ENCODE results near the gene EMILIN1.

The EMILIN1 gene

GRCh38 chr2:27078267-27079194, at the start of gene EMILIN1:
Gene EMILIN1, plus strand, starts transcription at chr2:27078615. Its CDS starts 451 bp downstream, at chr2:27079066.
- peak; percentile 90 for DNase-seq (ENCODE audit: low read depth)

- no peak for DNase-seq (ENCODE audit: low read depth)
Observed at GRCh38 chr2:27029051-27029450, 49.4 kb upstream of the EMILIN1 start.

- DNase-seq (ENCODE audit: low read depth) = peak; percentile 44
Observed at GRCh38 chr2:27032495-27033252, 45.7 kb upstream of the EMILIN1 start, which contains the start of gene TMEM214. Gene TMEM214, plus strand, starts transcription at chr2:27032965. Its CDS starts 51 bp downstream, at chr2:27033016.

- no peak for DNase-seq (ENCODE audit: low read depth)
Observed at GRCh38 chr2:27033253-27033852, 45.1 kb upstream of the EMILIN1 start.

GRCh38 chr2:27038012-27038411, 40.4 kb upstream of the EMILIN1 start:
- DNase-seq (ENCODE audit: low read depth) = no peak

- DNase-seq (ENCODE audit: low read depth) = no peak
Observed at GRCh38 chr2:27038631-27039339, 39.6 kb upstream of the EMILIN1 start.

GRCh38 chr2:27039426-27039825, 39.0 kb upstream of the EMILIN1 start:
- DNase-seq (ENCODE audit: low read depth) = no peak

GRCh38 chr2:27039871-27040270, 38.5 kb upstream of the EMILIN1 start:
- no peak for DNase-seq (ENCODE audit: low read depth)

GRCh38 chr2:27040282-27040681, 38.1 kb upstream of the EMILIN1 start:
- no peak for DNase-seq (ENCODE audit: low read depth)

GRCh38 chr2:27041752-27042151, 36.7 kb upstream of the EMILIN1 start:
- DNase-seq (ENCODE audit: low read depth) = no peak

- no peak for DNase-seq (ENCODE audit: low read depth)
Observed at GRCh38 chr2:27042159-27042661, 36.2 kb upstream of the EMILIN1 start.

GRCh38 chr2:27042985-27043634, 35.3 kb upstream of the EMILIN1 start:
- DNase-seq (ENCODE audit: low read depth) = peak; percentile 24

GRCh38 chr2:27049422-27050280, 28.8 kb upstream of the EMILIN1 start:
- DNase-seq (ENCODE audit: low read depth) = no peak

GRCh38 chr2:27050281-27050995, 28.0 kb upstream of the EMILIN1 start:
- no peak for DNase-seq (ENCODE audit: low read depth)

- peak; percentile 84 for DNase-seq (ENCODE audit: low read depth)
Observed at GRCh38 chr2:27050996-27051901, 27.2 kb upstream of the EMILIN1 start, which contains the start of gene AGBL5. Gene AGBL5, plus strand, starts transcription at chr2:27051668. Its CDS starts 1,291 bp downstream, at chr2:27052959.

GRCh38 chr2:27051902-27052645, 26.3 kb upstream of the EMILIN1 start:
- no peak for DNase-seq (ENCODE audit: low read depth)

- DNase-seq (ENCODE audit: low read depth) = no peak
Observed at GRCh38 chr2:27053321-27053720, 25.1 kb upstream of the EMILIN1 start.
